IPS-NIHi11 (cell line): Measurements from ENCODE around the gene GLIPR1L1.
"Not testable (repeated sequence)": the region's sequence is repeated elsewhere in the genome, so short reads cannot be mapped to it uniquely, and the experiment has no call there.

ENCODE experiments used
- DNase-seq: peaks from one replicate; pipeline ENCODE4 v3.0.0; 2012; ENCODE audit warnings: mixed read lengths, low spot score

Gene GLIPR1L1, protein sequence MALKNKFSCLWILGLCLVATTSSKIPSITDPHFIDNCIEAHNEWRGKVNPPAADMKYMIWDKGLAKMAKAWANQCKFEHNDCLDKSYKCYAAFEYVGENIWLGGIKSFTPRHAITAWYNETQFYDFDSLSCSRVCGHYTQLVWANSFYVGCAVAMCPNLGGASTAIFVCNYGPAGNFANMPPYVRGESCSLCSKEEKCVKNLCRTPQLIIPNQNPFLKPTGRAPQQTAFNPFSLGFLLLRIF

GRCh38 chr12:75334384-75335030, at the start of gene GLIPR1L1:
Gene GLIPR1L1, plus strand, starts transcription at chr12:75334670. Its CDS starts 59 bp downstream, at chr12:75334729.
- peak; percentile 67 for DNase-seq

- no peak for DNase-seq
Observed at GRCh38 chr12:75288860-75289259, 45.6 kb upstream of the GLIPR1L1 start.

- no peak for DNase-seq
Observed at GRCh38 chr12:75289753-75290152, 44.7 kb upstream of the GLIPR1L1 start.

DNA sequence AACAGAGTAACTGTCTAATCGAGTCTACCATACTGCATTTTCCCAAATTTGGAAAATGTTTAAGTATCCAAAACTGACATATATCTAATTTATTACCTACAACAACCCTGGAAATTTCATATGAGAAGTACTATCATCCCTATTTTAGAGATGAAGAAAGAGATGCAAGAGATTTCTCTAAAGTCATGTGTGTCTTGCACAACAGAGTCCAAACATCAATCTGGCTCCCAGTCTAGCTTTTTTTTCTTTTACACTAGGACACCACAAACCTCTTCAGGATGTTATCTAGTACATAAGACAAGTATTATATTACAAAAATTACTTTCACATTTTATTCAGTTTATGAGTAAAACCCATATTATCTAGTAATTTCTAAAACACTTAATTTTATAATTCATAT, 43.5 kb upstream of the GLIPR1L1 start:
- DNase-seq, result no peak

- no peak for DNase-seq
Observed at GRCh38 chr12:75294336-75294735, 40.1 kb upstream of the GLIPR1L1 start.

GRCh38 chr12:75294797-75295196, 39.7 kb upstream of the GLIPR1L1 start:
- DNase-seq, result no peak

GRCh38 chr12:75302225-75302624, 32.2 kb upstream of the GLIPR1L1 start:
- no peak for DNase-seq

DNA sequence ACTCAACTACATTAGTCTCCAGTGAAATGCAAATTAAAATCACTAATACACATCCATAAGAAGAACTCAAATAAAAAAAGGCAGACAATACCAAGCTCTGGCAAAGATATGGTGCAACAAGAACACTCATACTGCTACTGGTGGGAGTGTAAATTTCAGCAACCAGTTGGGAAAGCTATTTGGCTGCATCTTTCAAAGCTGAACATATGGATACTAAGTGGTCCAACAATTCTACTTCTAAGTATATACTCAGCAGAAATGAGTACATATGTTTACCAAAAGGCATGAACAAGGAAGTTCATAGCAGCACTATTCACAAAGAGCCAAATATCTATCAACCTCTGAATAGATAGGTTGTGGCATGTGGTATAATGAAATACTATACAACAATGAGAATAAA, 31.7 kb upstream of the GLIPR1L1 start:
- DNase-seq, result no peak

DNA sequence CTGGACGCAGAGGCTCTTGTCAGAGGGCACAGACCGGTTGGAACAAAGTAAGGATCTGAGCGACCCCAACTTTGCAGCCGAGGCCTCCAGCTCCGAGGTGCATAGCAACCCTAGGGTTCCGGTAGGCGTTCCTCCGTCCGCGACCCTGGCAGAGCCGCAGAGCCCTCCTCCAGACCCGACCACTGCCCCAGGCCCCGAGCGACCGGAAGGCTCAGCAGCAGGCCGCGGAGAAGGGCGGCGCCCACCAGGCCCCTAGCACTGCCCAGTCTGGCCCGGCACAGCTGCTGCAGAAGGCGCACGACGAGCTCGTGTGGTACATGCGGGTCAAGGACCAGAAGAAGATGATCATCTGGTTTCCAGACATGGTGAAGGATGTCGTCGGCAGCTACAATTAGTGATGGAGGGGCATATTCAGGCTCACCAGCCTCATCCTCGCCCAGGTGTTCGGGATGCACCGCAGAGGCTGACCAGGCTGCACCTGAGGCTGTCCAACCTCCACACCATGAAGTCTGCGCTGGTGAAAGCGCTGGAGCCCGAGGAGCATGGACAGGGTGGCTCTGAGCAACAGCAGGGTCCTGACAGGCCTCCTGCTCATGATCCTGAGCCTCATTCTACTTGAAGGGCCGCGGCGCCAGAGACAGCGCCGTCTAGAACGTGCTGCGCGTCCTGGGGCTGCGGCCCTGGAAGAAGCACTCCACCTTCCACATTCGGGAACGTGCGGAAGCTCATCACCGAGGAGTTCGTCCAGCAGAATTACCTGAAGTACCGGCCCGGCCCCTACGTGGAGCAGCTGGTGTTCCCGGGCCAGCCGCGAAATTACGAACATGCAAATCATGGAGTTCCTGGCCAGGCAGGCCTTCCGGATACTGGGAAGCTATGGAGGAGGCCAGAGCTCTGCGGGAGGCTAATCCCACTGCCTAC, 28.8 kb upstream of the GLIPR1L1 start:
- no peak for DNase-seq

DNA sequence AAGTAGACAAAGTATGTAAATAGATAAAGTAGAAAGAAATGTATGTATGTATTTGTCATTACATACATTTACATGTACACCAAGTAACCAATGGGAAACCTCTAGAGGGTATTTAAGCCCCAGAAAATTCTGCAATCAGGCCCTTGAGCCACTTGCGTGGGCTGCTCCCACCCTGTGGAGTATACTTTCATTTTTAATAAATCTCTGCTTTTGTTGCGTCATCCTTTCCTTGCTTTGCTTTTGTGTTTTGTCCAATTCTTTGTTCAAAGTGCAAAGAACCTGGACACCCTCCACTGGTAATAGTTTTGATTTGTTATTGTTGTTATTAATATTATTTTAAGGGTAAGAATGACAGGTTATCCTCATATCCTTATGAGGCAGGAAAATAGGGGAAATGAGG, 26.2 kb upstream of the GLIPR1L1 start:
- DNase-seq, result no peak

GRCh38 chr12:75311369-75311768, 23.1 kb upstream of the GLIPR1L1 start:
- DNase-seq, result no peak

GRCh38 chr12:75315518-75315917, 19.0 kb upstream of the GLIPR1L1 start:
- no peak for DNase-seq

GRCh38 chr12:75317784-75318183, 16.7 kb upstream of the GLIPR1L1 start:
- no peak for DNase-seq

DNA sequence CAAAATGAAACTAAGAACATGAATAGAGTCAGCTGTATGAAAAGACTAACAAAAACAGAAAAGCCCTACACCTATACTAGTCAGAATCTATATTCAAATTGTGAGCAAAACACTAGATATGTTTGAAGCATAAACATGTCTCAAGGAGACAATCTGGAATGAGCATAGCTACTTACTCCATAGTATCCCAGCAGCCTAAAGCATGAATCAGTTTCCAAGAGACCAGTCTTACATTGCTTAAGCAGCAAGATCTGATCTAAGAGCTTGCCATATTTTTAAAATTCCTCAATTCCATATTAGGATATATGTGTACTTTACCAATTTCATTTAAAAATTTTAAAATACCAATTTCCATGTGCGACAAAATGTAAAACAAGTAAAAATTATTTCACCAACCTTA, 12.0 kb upstream of the GLIPR1L1 start:
- no peak for DNase-seq

DNA sequence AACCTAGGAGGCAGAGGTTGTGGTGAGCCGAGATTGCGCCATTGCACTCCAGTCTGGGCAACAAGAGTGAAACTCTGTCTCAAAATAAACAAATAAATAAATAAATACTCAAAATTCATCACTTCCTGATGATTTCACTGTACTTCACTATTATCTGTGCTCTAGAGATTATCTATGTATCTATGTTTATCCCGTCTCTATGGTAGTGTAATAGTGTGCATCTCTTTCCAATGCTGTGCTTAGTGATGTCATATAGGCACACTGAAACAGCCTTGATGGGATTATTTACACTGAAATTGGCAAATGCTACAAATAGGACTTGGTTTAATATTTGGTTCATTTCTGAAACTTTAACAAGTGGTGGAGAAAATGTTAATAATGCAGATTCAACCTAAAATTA, 10.8 kb upstream of the GLIPR1L1 start:
- DNase-seq, result no peak

DNA sequence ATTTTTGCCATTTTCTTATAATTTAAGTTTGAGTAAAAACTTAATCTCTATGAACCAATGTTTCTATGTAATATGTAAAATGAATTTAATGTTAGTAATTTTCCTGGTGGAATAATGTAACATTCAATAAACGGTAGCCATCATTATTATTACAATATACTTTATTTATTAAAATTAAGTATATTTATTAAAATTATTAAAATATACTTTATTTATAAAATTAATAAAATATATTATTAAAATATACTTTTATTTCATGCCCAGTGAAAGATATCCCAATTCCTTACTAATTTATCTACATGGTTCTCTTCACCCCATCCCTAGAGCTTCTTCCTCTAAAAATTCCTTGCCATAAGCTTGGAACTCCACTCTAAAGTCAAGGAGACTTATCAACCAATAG, 6.8 kb upstream of the GLIPR1L1 start:
- DNase-seq, result no peak

GRCh38 chr12:75329918-75330826, 4.3 kb upstream of the GLIPR1L1 start, which contains the start of gene CAPS2:
Gene CAPS2, minus strand, starts transcription at chr12:75330324. Its CDS starts 3,826 bp downstream, at chr12:75326498.
- DNase-seq, result peak; percentile 86

GRCh38 chr12:75337905-75338304, 3.4 kb downstream of the GLIPR1L1 start:
- no peak for DNase-seq

GRCh38 chr12:75341873-75342272, 7.4 kb downstream of the GLIPR1L1 start:
- DNase-seq, result no peak

DNA sequence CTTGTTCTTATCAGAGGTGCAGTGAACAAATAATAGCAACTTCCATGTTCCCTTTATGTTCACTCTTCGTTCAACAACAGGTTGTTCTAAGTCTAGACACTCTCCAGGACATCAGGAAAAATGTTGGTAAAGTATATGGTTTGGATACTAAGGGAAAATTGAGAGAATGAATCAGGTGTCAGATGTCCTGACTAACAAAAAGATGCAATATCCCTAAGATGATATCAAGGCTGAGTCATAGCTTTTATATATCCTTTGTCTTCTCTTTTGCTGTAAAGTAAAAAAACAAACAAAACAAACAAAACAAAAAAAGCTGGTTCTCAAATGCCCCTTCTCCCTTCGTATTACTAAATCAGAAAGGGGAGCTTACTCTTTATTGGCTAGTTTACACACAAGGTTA, 11.1 kb downstream of the GLIPR1L1 start:
- DNase-seq, result no peak

DNA sequence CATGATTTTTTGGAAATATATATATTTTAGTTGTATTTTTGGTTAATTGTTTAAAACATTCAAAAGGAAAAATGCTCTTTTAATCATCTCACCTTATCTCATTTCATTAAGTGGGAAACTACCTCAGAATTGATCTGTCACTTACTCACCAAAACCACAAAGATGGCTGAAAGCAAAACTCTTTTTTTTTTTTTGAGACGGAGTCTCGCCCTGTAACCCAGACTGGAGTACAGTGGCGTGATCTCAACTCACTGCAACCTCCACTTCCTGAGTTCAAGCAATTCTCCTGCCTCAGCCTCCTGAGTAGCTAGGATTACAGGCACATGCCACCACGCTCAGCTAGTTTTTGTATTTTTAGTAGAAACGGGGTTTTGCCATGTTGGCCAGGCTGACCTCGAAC, 11.7 kb downstream of the GLIPR1L1 start:
- not testable (repeated sequence) for DNase-seq

GRCh38 chr12:75349946-75350345, 15.5 kb downstream of the GLIPR1L1 start:
- DNase-seq, result no peak
